AG20443 (cell line): Measurements from ENCODE around the gene PI4KA.
"Not testable (repeated sequence)": the region's sequence is repeated elsewhere in the genome, so short reads cannot be mapped to it uniquely, and the experiment has no call there.

Experiments
- DNase-seq: peaks from one replicate; pipeline ENCODE4 v3.0.0; 2012; ENCODE audit warnings: low spot score, mixed read lengths

PI4KA gene

GRCh38 chr22:20775342-20775895 lies 83.2 kb downstream of the PI4KA start:
- no peak for DNase-seq

GRCh38 chr22:20774882-20775281 lies 83.7 kb downstream of the PI4KA start:
- no peak for DNase-seq

GRCh38 chr22:20773793-20774212 lies 84.8 kb downstream of the PI4KA start, which contains the start of gene SERPIND1:
SERPIND1 (plus strand) TSS chr22:20774113; CDS start chr22:20779313, 5,200 bp downstream.
- no peak for DNase-seq

- no peak for DNase-seq
These were observed 86.5 kb downstream of the PI4KA start for GRCh38 chr22:20771918-20772625.

- DNase-seq: not testable (repeated sequence)
These were observed 89.2 kb downstream of the PI4KA start for GRCh38 chr22:20769496-20769826.

GRCh38 chr22:20766530-20766929 lies 92.1 kb downstream of the PI4KA start:
- no peak for DNase-seq

GRCh38 chr22:20765938-20766337 lies 92.7 kb downstream of the PI4KA start:
- DNase-seq: no peak

- no peak for DNase-seq
These were observed 93.9 kb downstream of the PI4KA start for GRCh38 chr22:20764729-20765128.

GRCh38 chr22:20764471-20764720 lies 94.2 kb downstream of the PI4KA start:
- DNase-seq: no peak

GRCh38 chr22:20763630-20764470 lies 94.8 kb downstream of the PI4KA start:
- no peak for DNase-seq

GRCh38 chr22:20762233-20762796 lies 96.3 kb downstream of the PI4KA start:
- no peak for DNase-seq

- DNase-seq: peak; percentile 65
These were observed 97.1 kb downstream of the PI4KA start for GRCh38 chr22:20761536-20761935.

GRCh38 chr22:20760084-20760483 lies 98.5 kb downstream of the PI4KA start:
- no peak for DNase-seq

- no peak for DNase-seq
These were observed 99.9 kb downstream of the PI4KA start for GRCh38 chr22:20758688-20759087.

- no peak for DNase-seq
These were observed 101.8 kb downstream of the PI4KA start for GRCh38 chr22:20756846-20757245.

GRCh38 chr22:20752873-20753272 lies 105.7 kb downstream of the PI4KA start:
- no peak for DNase-seq

- no peak for DNase-seq
These were observed 106.4 kb downstream of the PI4KA start for GRCh38 chr22:20752104-20752741.

GRCh38 chr22:20751185-20751851 lies 107.3 kb downstream of the PI4KA start:
- no peak for DNase-seq

GRCh38 chr22:20750461-20751184 lies 108.0 kb downstream of the PI4KA start:
- peak; percentile 93 for DNase-seq

- no peak for DNase-seq
These were observed 109.2 kb downstream of the PI4KA start for GRCh38 chr22:20749453-20749852.

- no peak for DNase-seq
These were observed 109.7 kb downstream of the PI4KA start for GRCh38 chr22:20748731-20749428.
